LHCN-M2 (cell line): Measurements from ENCODE around the gene VAC14. TPM values are rescaled to one million over a fixed set of nuclear protein-coding genes. Genes with fewer than 3 reads are reported as not detected.

Experiments used
- DNase-seq: peaks from one replicate; pipeline ENCODE4 v3.0.0-alpha.2; 2012; ENCODE audit warnings: low read depth
- total RNA-seq: library from RNA; depleted of rRNA; stranded (reverse); fragments of >200 nt; gene quantifications from 2 replicates; pipeline ENCODE4 v1.2.3, GENCODE V29; 2014

Gene VAC14
- total RNA-seq, 1 experiment from 2014 or later: 62.2 TPM

DNA sequence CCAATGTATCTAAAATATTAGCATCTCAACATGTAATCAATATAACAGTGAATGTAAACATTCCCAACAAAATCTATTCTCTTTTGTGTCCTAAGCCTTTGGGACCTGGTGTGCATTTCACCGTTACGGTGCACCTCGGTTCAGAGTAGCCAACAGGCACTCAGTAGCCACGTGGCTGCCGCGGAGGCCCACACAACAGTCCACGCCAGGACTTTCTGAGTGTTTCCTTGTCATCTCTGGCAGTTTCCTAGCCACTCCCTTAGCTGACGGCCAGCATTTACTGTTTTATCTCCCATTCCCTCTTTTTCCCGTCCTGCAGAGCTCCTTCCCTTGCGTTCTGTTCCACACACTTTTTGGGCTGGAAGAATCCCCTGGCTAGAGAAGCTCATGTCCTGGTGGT is 36.3 kb downstream of the VAC14 start:
- DNase-seq: no peak

DNA sequence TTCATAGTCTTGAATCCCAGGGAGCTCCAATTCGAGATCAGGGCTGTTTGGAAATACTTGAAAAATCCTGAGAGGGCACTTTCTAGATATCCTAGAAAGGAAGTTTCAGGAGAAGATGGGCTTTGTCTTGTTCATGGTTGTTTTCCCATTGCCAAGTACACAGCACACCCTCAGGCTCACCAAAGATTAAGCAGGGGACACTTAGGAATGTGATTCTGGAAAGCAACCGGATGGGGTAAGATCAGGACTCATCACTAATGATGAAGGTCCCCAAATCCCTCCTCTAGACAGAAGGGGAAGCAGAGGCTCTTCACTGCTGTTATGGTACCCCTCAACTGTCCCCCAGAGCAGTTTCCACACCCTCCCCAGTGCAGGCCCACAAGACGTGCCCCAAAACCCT is 40.7 kb downstream of the VAC14 start:
- DNase-seq: peak; percentile 48

DNA sequence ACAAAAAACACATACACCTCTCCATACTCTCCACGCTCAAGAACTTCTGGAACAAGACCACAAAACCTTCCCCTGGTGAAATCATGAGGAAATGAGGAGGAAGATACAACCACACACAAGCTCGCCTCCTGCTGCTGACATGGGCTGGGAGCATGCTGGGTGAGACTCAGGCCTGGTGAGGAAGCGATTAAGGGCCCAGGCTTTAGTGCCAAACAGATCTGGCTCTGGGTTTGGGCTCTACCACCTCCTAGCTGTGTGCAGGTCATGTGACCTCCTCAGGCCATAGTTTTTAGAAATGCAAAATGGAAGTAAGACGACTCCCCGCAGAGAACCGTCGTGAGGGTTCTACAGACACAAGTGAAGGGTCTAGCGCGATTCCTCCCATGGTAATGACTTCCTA is 41.3 kb downstream of the VAC14 start:
- DNase-seq: no peak

DNA sequence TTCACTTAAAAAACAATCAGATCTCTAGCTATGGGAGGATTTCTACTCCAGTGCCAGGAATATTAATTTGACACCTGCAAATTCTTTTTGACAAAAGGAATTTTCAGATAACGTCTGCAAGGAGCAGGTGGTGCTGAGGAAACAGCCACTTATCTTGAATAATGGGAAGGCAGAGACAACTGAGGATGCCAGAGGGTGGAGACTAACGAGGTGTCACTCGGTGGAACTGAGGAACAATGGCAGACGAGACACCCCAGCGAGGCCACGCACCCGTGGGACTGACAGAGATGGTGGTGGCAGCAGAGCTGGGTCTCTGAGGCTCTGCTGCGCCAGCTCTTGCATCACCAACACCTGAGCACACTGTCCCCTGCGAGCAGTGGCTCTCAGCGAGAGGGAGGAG is 42.2 kb downstream of the VAC14 start:
- DNase-seq: no peak

DNA sequence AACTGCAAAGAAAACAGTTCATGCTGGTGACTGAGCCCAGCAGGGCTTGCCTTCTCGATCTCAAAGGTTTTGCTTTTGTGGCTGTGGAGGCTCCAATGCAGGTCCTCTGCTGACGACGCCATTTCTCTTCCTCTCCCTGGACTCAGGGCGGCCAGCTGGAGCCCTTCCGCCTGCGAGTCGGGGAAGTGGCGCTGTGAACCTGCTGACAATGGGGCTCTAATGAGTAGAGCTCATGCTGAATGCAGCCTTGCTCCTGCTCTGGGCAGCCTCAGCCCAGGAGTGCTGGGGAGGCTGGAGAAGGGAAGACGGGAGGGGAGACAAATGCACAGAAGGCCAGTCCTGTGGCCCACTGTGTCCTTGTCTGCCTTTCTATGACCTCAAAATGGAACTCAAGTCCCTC is 43.8 kb downstream of the VAC14 start:
- DNase-seq: no peak

DNA sequence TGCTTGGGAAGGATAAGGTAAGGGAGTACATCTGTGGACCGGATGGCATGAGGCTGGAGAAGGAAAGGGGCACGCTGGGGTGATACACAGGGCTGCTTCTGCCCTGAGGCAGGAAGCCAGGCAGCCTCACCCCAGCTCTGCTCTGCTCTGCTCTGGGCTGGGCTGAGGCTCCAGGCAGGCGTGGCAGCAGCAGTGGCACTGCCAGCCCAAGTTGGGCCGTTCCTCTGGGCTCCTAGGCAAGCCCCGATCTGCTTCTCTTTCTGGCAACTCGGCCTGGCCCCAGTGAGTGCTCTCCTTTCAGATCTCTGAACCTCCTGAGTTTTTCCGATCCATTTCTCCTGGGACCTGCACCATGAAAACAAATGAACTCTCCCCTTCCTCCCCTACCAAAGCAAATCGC is 44.9 kb downstream of the VAC14 start:
- DNase-seq: no peak

DNA sequence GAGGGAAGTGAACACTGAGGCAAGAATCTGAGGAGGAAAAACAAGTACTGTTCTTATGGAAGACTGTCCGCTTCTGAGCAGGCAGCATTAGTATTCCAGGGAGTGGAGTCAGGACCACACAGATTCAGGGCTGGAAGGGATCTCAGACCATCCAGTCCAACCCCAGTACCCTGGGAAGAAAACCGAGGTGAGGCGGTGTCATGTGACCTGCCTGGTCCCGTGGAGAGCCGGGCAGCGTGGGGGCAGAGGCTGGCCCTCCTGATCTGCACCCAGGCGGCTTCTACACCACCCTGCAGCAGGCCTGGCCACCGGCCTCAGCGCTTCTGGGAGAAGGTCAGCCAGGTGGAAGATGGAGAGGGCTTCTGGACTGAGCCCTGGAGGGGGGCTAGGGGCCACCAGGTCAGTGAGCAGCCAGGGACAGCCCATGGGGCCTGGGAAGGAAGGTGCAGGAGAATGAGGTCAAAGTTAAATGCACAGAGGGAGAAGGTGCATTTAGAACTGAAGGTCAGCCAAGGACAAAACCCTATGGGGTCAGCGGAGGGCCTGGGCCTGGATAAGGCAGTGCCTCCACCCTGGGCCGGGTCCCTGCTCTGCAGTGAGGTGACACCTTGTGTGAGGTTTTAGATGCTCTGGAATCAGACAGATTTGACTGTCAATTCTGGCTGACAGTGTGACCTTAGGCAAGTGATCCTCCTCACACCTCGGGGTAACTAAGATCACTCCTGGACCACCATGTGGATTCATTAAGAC is 45.9 kb downstream of the VAC14 start:
- no peak for DNase-seq

- no peak for DNase-seq
Observed at GRCh38 chr16:70754371-70754770, 46.6 kb downstream of the VAC14 start.

- no peak for DNase-seq
Observed at GRCh38 chr16:70753694-70754325, 47.1 kb downstream of the VAC14 start.

DNA sequence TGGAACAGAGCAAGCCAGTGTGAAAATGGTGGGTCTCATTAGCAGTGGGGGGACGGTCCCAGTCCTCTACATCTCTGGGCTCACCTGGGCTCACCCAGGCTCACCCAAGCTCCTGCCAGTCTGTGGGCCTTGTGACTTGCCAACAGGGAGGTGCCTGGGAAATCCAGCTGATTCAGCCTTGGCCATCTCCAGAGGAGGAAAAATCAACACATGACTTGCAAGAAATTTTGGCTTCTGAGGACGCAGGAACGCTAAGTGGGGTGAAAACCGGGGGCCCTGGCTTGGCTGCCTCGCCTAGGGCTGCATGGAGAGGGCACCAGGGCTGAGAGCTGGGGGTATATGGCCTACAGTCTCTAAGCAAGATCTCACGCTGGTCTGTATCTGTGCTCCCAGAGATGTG is 47.7 kb downstream of the VAC14 start:
- no peak for DNase-seq

- no peak for DNase-seq
Observed at GRCh38 chr16:70752426-70752825, 48.5 kb downstream of the VAC14 start.

GRCh38 chr16:70751593-70751992 is 49.4 kb downstream of the VAC14 start:
- DNase-seq: no peak

DNA sequence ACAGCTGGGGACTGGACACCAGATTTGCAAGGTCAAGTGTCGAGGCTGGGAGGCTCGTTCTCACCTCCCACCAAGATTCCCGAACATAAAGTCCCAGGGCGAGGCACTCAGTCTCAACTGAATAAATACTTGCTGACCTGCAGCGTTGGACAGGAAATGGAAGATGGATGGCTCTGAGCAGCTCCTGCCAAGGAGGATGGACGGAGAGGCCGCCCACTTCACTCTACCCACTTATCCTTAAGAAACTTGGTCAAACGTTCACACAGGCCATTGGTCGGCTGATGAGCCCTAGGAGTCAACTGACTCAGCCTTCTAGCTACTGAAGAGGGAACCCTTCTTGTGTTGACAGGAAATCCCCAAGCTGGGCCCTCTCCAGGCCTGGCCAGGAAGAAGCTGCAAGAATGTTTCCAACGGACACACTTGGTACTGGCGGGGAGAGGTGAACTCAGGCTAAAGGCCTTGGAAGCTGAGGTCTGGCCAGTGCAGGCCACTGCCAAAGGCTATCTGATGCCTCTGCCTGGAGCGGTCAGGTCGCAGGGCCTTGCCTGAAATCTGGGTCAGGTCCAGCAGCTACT is 50.0 kb downstream of the VAC14 start:
- DNase-seq: peak; percentile 98

GRCh38 chr16:70749681-70750601 is 51.0 kb downstream of the VAC14 start:
- no peak for DNase-seq

- DNase-seq: no peak
Observed at GRCh38 chr16:70749006-70749678, 51.8 kb downstream of the VAC14 start.

- peak; percentile 98 for DNase-seq
Observed at GRCh38 chr16:70747703-70748631, 53.0 kb downstream of the VAC14 start.

DNA sequence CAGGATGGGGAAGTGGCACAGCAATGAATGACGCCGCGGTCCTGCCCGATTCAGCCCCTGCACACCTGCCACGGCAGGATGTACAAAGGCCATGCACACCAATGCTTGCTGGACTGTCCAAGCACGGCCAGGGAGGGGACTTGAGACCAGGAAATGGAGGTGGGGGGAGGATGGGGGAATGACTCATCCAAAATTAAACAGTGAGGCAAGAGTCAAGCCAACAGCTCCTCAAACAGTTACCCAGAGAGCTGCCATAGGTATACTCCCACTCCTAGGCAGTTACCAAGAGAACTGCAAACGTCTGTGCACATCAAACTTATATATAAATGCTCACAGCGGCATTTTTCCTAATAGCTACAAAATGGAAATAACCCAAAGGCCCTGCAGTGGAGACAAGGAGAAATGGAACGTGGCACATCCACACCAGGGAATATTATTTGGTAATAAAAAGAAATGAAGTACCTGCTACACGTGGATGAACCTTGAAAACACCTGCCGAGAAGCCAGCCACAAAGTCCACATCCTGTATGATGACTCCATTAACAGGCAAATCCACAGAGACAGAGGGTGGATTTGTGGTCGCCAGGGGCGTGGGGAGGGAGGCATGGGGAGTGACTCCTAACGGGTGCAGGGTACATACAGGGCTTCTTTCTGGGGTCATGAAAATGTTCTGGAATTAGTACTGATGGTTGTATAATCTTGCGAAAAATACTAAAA is 54.1 kb downstream of the VAC14 start:
- peak; percentile 94 for DNase-seq

GRCh38 chr16:70746040-70746707 is 54.8 kb downstream of the VAC14 start:
- peak; percentile 86 for DNase-seq

DNA sequence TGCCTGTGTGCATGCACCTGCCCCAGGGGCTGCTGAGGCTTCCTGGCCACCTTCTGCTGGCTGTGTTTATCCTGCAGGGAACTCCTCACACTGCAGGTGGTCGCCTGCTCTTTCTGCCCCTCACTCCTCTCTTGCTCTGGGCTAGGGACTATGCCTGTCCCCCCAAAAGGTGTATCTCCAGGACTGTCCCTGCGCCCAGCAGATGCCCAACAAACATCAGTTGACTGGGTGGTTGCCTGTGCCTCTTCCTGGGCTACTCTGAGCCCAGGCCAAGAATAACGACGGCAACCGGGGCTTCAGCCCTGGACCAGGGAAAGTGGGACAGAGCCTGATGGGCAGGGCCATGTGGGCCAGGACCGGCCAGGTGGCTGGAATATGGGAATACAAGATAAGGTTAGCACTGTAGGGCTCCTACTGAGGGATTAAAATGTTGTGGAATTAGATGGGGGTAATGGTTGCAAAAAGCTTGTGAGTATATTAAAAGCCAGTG is 55.4 kb downstream of the VAC14 start:
- DNase-seq: no peak
